ENCODE measurements around the gene STX16.

DNA sequence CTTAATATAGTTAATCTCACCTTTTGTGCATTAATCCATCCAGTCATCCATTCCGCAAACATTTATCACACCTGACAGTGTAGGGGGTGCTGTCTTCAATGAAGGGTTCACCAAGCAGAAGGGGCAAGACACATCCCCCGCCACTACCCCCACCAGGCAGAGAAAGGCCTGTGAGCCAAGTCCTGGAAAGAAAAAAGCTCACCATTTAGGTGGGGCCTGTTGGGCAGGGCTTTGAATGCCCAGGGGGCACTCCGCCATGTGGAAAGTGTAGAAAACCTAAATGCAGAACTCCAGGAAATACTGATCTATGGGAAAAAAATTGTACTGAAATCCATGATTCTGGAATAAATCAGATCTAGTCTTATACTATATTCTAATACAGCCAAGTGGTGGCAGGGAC, 4.8 kb upstream of the STX16 start:
- TF ChIP-seq, protein P1, sequence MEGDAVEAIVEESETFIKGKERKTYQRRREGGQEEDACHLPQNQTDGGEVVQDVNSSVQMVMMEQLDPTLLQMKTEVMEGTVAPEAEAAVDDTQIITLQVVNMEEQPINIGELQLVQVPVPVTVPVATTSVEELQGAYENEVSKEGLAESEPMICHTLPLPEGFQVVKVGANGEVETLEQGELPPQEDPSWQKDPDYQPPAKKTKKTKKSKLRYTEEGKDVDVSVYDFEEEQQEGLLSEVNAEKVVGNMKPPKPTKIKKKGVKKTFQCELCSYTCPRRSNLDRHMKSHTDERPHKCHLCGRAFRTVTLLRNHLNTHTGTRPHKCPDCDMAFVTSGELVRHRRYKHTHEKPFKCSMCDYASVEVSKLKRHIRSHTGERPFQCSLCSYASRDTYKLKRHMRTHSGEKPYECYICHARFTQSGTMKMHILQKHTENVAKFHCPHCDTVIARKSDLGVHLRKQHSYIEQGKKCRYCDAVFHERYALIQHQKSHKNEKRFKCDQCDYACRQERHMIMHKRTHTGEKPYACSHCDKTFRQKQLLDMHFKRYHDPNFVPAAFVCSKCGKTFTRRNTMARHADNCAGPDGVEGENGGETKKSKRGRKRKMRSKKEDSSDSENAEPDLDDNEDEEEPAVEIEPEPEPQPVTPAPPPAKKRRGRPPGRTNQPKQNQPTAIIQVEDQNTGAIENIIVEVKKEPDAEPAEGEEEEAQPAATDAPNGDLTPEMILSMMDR (IDR thresholded peaks at IDR 0.05 in 4 of 5, conservative IDR thresholded peaks at IDR 0.05 in 1 of 5): no peak
- no peak for TF ChIP-seq POLR2A (IDR thresholded peaks at IDR 0.05)
